Stimulated activated memory B cell treated with anti-CD40 and anti-IgM and Interleukin-4, amounts not matched to agents 10 μg/mL and 1 μg/mL and 100 μg/mL, for 72 hours (primary cell): ENCODE measurements around the gene CTNNB1.

ENCODE experiments used
- ATAC-seq: fragments of 150-1000 bp; cut with Tn5 transposase; 2 replicates; pipeline ENCODE4 v1.10.0; 2021
- H3K27ac Mint-ChIP-seq: one replicate; pipeline ENCODE4 v1.8.0; 2022; ENCODE audit warnings: mild to moderate bottlenecking, mixed read lengths
- H3K27me3 Mint-ChIP-seq: one replicate; pipeline ENCODE4 v1.8.0; 2022; ENCODE audit warnings: mixed read lengths
- H3K36me3 Mint-ChIP-seq: one replicate; pipeline ENCODE4 v1.8.0; 2022; ENCODE audit warnings: mixed read lengths
- H3K4me1 Mint-ChIP-seq: one replicate; pipeline ENCODE4 v1.8.0; 2022; ENCODE audit warnings: mixed read lengths
- H3K4me3 Mint-ChIP-seq: one replicate; pipeline ENCODE4 v1.8.0; 2022; ENCODE audit warnings: mild to moderate bottlenecking, moderate library complexity, mixed read lengths
- H3K9me3 Mint-ChIP-seq: one replicate; pipeline ENCODE4 v1.8.0; 2022; ENCODE audit warnings: mixed read lengths

The CTNNB1 gene

DNA sequence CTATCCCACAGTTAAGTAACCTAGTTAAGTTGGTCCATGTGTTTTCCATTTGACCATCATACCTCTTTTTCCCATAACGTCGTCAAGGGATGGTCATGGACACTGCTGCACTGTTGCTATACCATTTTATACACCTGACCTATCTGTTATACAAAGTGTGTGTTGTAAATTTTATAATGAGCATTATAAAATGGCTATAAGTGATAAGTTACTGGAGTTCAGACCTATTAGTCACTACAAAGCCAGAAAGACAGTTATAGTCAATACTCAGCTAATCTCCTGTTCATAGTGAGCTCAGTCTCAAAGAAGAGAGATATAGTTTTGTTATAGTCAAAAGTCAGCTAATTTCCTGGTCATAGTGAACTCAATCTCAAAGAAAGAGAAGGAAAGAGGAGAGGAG is 18.9 kb upstream of the CTNNB1 start:
- H3K4me3 Mint-ChIP-seq: no peak overlapping the region
- no peak overlapping the region for H3K27ac Mint-ChIP-seq
- H3K36me3 Mint-ChIP-seq: no peaks in the 10 kb centered on the region
- H3K27me3 Mint-ChIP-seq: peaks cover 46% of the 10 kb centered on the region
- H3K4me1 Mint-ChIP-seq: no peaks in the 10 kb centered on the region
- no peak for ATAC-seq
- H3K9me3 Mint-ChIP-seq: no peaks in the 10 kb centered on the region

- H3K4me3 Mint-ChIP-seq: no peak overlapping the region
- ATAC-seq: no peak
- peaks cover 42% of the 10 kb centered on the region for H3K27me3 Mint-ChIP-seq
Observed at GRCh38 chr3:41182504-41183059, 16.7 kb upstream of the CTNNB1 start.

GRCh38 chr3:41184394-41184793 is 14.9 kb upstream of the CTNNB1 start:
- Mint-ChIP-seq H3K27ac (no peak overlapping the region), H3K9me3 (no peaks in the 10 kb centered on the region), H3K27me3 (peaks cover 41% of the 10 kb centered on the region), H3K36me3 (no peaks in the 10 kb centered on the region), H3K4me3 (no peak overlapping the region), H3K4me1 (peaks cover 10% of the 10 kb centered on the region)
- no peak for ATAC-seq

More at GRCh38 chr3:41182504-41183059, 16.7 kb upstream of the CTNNB1 start:
- Mint-ChIP-seq H3K9me3 (no peaks in the 10 kb centered on the region), H3K27ac (no peak overlapping the region), H3K4me1 (peaks cover 5% of the 10 kb centered on the region), H3K36me3 (no peaks in the 10 kb centered on the region)

- no peaks in the 10 kb centered on the region for H3K36me3 Mint-ChIP-seq
- no peak overlapping the region for H3K27ac Mint-ChIP-seq
- H3K9me3 Mint-ChIP-seq: no peaks in the 10 kb centered on the region
- H3K4me1 Mint-ChIP-seq: peaks cover 23% of the 10 kb centered on the region
- ATAC-seq: no peak
- no peak overlapping the region for H3K4me3 Mint-ChIP-seq
- peaks cover 24% of the 10 kb centered on the region for H3K27me3 Mint-ChIP-seq
Observed at GRCh38 chr3:41186297-41186696, 13.0 kb upstream of the CTNNB1 start.

DNA sequence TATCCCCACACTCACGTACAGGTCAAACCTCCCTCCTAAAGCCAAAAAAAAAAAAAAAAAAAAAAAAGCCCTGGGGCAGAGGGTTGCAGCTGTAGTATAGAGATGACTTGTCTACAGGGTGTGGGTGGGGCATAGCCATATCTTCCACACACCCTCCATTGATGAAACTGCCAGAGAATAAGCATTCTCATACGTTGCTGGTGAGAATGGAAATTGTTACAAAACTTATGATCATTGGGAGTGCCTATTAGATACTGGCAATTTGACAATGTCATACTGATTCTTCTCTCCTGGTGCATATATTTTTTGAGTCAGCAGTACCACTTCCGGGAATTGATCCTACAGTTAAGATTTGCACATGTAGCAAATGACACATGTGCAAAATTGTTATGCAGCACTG is 11.0 kb upstream of the CTNNB1 start:
- H3K27me3 Mint-ChIP-seq: peaks cover 13% of the 10 kb centered on the region
- H3K4me3 Mint-ChIP-seq: no peak overlapping the region
- no peak overlapping the region for H3K27ac Mint-ChIP-seq
- H3K9me3 Mint-ChIP-seq: no peaks in the 10 kb centered on the region
- H3K4me1 Mint-ChIP-seq: peaks cover 23% of the 10 kb centered on the region
- peak; percentile 80 for ATAC-seq
- H3K36me3 Mint-ChIP-seq: no peaks in the 10 kb centered on the region

DNA sequence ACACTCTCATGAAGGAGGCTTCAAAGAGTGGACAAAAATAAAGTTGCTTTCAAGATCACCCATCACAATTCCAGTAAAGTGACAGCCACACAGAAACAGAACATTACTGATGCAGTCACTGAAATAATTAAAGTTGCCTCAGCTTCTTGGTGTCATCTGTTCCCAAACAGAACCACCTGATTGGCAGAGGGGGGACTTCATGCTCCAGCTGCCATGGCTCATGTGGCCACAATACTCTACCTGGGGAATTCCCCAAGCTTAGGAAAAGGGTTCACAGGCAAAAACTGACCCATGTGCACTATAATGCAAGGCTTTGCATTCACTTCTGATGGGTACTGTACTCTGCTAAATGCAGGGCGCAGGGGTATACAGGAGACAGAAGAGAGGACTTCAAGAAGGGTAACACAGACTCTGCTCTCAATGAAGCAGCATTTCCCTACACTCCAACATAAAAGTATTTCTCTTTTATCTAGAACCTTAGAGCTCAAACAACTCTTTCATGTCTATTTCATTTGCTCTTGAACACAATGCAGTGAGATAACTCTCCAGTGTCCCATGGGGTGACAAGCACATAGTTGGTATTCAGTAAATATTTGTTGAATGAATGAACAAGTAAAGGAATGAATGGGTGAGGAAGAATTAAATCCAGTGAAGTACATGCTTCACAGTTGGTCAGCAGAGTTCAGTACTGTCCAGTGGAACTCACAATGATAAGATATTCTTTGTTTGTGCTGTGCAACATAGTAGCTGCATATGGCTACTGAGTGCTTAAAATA is 8.6 kb upstream of the CTNNB1 start:
- Mint-ChIP-seq H3K4me1 (peaks cover 23% of the 10 kb centered on the region), H3K4me3 (no peak overlapping the region), H3K27ac (no peak overlapping the region), H3K9me3 (no peaks in the 10 kb centered on the region), H3K36me3 (no peaks in the 10 kb centered on the region), H3K27me3 (peaks cover 13% of the 10 kb centered on the region)
- ATAC-seq: peak; percentile 60

DNA sequence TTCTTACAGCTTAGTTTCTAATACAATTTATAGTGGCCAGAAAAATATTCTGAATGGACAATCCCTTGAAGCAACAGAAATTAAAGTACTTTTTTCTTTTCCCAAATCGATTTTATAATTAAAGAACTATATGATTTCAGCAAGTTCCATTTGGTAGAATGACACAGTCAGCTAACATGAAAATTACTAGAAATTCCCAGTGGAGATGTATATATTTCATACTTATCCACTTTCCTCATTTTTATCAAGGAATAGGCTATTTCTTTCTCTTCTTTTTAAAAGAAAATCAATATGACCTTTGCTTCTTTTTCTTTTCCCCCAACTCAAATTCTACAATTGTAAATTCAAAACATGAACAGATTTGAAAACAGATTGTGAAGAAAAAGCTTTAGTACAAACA is 6.4 kb upstream of the CTNNB1 start:
- peaks cover 15% of the 10 kb centered on the region for H3K4me1 Mint-ChIP-seq
- no peaks in the 10 kb centered on the region for H3K9me3 Mint-ChIP-seq
- ATAC-seq: no peak
- peaks cover under 1% of the 10 kb centered on the region for H3K27me3 Mint-ChIP-seq
- no peak overlapping the region for H3K4me3 Mint-ChIP-seq
- no peaks in the 10 kb centered on the region for H3K36me3 Mint-ChIP-seq
- no peak overlapping the region for H3K27ac Mint-ChIP-seq

GRCh38 chr3:41193794-41194539 is 5.3 kb upstream of the CTNNB1 start:
- Mint-ChIP-seq H3K27ac (no peak overlapping the region), H3K4me1 (peaks cover 13% of the 10 kb centered on the region), H3K4me3 (no peak overlapping the region), H3K27me3 (no peaks in the 10 kb centered on the region), H3K9me3 (no peaks in the 10 kb centered on the region), H3K36me3 (no peaks in the 10 kb centered on the region)
- ATAC-seq: no peak

DNA sequence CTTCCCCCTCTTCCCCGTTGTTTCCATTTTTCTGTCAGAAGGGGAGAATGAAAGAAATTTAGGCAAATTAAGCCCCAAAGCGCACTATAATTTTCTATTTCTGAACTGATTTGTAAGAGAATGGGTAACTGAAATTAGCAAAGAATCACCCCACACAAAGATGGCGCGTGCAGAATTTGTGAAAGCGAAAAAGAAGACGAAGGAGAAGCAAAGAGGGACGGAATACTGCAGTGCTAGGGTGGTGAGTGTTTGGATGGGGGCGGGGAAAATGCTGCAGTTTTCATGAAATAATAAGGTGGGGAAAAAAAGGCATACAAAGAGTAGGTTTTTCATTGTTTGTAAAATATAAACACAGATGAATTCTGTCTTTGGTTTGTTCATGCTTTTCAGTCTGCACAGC is 4.6 kb upstream of the CTNNB1 start:
- no peaks in the 10 kb centered on the region for H3K36me3 Mint-ChIP-seq
- H3K9me3 Mint-ChIP-seq: no peaks in the 10 kb centered on the region
- no peak overlapping the region for H3K27ac Mint-ChIP-seq
- no peak for ATAC-seq
- no peak overlapping the region for H3K4me3 Mint-ChIP-seq
- H3K27me3 Mint-ChIP-seq: no peaks in the 10 kb centered on the region
- H3K4me1 Mint-ChIP-seq: peaks cover 10% of the 10 kb centered on the region

DNA sequence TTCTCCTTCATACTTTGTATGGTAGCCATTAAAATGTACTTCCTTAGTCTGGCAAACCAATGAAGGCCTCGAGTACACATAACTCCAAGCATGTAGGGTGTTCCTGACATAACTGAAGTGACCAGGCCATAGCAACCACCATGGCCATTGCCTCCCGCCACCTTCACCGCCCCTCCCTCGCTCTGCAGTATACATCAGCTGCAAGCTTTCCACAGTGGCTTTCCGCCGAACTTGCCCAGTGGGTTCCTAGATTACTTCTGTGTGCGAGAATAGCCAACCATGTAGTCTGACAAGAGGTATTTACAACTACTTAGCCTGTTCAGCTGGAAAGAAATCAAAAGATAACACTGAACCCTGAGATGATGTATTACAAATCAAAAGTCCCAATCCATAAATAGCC is 3.4 kb upstream of the CTNNB1 start:
- Mint-ChIP-seq H3K9me3 (no peaks in the 10 kb centered on the region), H3K36me3 (no peaks in the 10 kb centered on the region), H3K27ac (no peak overlapping the region), H3K4me1 (peaks cover 6% of the 10 kb centered on the region), H3K27me3 (no peaks in the 10 kb centered on the region), H3K4me3 (no peak overlapping the region)
- ATAC-seq: no peak

DNA sequence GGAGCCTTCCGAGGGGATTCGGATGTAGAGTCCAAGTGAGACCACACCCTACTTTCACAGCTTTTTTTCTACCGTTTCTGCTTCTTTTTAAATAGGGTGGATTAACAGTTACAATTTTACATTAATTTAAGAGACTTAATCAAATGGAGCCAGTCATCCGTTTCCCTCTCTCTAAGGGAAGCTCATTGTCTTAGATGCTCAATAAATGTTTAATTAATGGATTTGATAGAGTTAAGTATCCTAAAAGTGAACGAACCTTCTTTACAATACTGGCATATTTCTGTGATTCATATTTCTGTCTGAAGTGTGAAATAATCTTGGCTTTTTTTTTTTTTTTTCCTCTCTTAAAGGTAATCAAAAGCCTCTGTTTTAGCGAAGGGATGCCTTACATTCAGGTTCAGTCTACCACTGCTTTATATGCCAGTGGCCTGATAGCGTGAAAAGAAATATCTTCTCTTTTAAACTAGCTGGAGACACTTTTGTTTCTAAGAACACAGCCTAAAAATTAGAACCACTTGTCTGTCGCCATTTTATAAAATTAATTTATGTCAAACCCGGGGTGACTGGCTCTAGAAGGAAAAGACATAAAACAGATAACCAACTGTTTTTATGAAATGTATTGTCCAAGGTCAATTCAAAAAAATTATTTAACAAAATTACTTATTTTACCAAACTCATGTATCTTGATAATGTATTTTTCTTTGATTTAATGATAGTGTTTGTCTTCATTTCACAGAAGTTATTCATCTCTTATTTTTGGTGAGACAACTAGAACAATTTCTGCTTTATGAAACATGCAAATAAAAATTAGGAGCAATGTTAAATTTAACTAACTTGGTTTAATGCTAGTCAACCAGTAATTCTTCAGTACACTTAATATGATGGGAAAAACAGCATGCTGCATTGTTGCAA is 2.5 kb upstream of the CTNNB1 start:
- H3K36me3 Mint-ChIP-seq: no peaks in the 10 kb centered on the region
- H3K27me3 Mint-ChIP-seq: no peaks in the 10 kb centered on the region
- no peak overlapping the region for H3K27ac Mint-ChIP-seq
- H3K9me3 Mint-ChIP-seq: no peaks in the 10 kb centered on the region
- H3K4me1 Mint-ChIP-seq: peaks cover 14% of the 10 kb centered on the region
- H3K4me3 Mint-ChIP-seq: no peak overlapping the region
- no peak for ATAC-seq

- H3K4me3 Mint-ChIP-seq: no peak overlapping the region
- H3K4me1 Mint-ChIP-seq: peaks cover 26% of the 10 kb centered on the region
- ATAC-seq: no peak
- H3K27ac Mint-ChIP-seq: peak overlapping the region; percentile 94
- H3K36me3 Mint-ChIP-seq: no peaks in the 10 kb centered on the region
- H3K9me3 Mint-ChIP-seq: no peaks in the 10 kb centered on the region
- H3K27me3 Mint-ChIP-seq: no peaks in the 10 kb centered on the region
Observed at GRCh38 chr3:41198046-41198445, 1.3 kb upstream of the CTNNB1 start.

DNA sequence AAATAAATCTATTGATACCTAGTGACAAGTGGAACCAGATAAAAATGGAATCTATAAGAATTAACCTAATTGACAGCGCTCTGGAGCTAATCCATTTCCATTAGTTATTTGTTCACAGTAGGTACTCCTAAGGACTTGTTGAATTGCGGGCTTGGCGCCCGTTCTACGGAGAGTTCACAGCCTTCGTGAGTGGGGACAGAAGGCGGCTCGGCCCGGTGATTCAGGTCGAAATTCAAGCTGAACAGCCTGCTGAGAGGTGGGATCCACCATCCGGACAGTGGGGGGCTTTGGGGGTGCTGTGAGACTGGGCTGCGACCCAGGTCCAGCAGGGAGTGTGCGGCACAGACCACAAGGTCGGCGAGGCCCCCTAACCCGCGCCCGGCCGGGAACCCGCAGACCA is 779 bp upstream of the CTNNB1 start:
- H3K9me3 Mint-ChIP-seq: no peaks in the 10 kb centered on the region
- no peak for ATAC-seq

DNA sequence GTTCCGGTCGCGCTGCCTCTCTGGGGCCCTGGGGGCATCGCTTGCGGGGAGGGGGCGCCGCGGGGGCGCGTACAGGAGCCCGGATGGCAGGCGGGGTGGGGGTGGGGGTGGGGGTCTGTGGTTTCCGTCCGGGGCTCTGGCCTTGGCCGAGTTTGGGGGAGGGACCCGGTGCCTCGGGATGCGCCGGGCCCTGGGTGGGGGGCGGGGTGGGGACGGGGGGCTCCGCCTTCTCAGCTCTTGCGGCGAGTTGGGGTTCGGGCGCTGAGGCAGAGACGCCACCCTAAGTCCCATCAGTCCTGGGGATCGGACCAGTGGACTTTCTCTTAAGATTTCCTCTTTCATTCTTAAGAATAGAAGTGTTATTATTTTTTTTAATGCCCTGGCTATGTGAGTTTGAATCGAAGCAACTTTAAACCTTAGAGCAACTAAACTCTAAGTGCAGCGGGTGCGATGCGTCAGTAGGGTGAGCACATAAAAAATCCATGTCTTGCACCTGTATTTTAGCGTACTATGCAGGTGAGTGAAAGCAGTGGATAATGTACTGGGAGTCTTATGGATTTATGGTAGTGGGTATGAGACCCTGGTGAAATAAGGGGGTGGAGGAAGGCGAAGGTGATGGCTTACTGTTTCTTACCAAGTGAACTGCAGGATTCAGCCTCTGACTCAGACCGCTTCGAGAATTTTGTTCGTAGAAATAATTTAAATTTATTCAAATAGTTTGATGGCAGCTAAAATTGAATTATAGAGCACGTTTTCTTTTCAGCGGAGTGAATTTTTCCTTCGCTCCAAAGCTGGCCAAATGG is 762 bp downstream of the CTNNB1 start:
- Mint-ChIP-seq H3K9me3 (no peaks in the 10 kb centered on the region), H3K27me3 (no peaks in the 10 kb centered on the region), H3K4me3 (peak overlapping the region; percentile 88), H3K4me1 (peaks cover 45% of the 10 kb centered on the region), H3K27ac (peak overlapping the region; percentile 94), H3K36me3 (no peaks in the 10 kb centered on the region)
- ATAC-seq: peak; percentile 42

More for the DNA sequence above, 779 bp upstream of the CTNNB1 start:
- no peaks in the 10 kb centered on the region for H3K36me3 Mint-ChIP-seq
- H3K4me1 Mint-ChIP-seq: peaks cover 30% of the 10 kb centered on the region
- no peaks in the 10 kb centered on the region for H3K27me3 Mint-ChIP-seq
- peak overlapping the region; percentile 94 for H3K27ac Mint-ChIP-seq
- H3K4me3 Mint-ChIP-seq: peak overlapping the region; percentile 92
